UCSD-AML1 (cell line): ENCODE measurements around the gene CCDC90B.
"Not testable (repeated sequence)": the region's sequence is repeated elsewhere in the genome, so short reads cannot be mapped to it uniquely, and the experiment has no call there.

ENCODE experiments used
- DNase-seq: peaks from one replicate; lab custom pipeline; 2025; ENCODE audit not compliant: unreplicated experiment; lab: John Stamatoyannopoulos, UW

CCDC90B gene, protein sequence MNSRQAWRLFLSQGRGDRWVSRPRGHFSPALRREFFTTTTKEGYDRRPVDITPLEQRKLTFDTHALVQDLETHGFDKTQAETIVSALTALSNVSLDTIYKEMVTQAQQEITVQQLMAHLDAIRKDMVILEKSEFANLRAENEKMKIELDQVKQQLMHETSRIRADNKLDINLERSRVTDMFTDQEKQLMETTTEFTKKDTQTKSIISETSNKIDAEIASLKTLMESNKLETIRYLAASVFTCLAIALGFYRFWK

DNA sequence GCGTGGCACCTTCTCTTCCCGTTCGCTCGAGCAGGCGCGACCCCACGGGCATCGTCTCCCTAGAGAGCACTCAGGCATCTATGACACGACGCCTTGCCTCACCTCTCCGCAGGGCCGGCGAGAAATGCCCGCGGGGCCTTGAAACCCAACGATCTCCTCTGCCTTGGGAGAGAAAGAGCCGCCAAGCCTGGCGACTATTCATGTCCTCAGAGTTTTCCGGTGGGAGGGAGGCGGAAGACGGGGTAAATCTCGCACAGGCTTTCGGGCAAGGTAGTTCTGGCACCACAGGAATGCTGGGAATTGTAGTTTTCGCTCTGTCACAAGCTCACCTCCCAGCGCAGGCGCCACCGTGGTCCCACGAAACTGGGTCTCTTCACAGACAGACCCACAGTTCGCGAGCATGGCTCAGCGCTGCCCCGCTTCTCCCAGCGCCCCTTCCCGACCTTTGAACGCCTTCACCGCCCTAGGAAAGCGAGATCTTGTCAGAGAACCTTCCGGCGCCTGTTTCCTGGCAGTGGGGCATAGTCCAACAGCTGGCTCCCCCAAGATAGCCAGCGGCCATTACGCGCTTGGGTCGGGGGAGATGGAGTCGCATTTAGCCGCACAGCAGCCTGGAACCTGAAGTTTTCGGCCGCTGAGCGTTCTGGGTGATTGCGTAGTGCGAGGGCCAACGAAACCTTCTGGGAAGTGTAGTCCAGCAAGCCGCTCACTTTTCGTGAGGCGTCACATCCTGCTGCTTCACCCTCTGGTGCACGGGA lies at the start of gene CCDC90B:
Gene CCDC90B (minus strand): TSS at position 597 of the 758 bp plus-strand sequence. CDS start 395 bp downstream, at position 202.
- peak; percentile 96 for DNase-seq

DNA sequence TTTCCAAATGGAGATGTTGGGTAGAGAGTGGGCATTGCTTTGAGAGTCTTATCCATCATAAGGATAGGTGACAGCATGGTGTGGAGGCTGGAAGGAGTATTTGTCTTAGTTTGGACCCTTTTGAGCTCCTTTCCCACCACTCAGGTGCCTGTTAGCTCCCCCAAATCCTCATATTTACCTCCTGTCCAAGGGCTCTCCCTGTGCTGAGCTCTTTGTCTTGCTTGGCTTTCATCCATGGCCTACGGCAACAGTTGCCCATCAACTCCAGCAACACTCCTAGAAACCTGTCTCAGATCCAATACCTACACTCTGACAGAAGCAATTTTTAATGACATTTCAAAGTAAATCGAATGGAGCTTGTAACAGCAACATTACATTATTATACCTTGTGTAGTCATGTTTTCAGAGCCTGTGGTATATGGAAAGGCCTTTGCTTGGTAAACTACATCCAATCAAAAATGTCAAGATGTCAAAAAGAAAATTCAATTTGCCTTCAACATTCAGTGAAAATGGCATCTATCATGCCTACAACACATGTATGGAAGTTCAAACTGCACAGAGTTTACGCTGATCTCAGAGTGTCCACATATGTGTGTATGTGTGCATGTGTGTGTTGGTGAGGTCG lies 49.4 kb upstream of the CCDC90B start:
- DNase-seq, result no peak

DNA sequence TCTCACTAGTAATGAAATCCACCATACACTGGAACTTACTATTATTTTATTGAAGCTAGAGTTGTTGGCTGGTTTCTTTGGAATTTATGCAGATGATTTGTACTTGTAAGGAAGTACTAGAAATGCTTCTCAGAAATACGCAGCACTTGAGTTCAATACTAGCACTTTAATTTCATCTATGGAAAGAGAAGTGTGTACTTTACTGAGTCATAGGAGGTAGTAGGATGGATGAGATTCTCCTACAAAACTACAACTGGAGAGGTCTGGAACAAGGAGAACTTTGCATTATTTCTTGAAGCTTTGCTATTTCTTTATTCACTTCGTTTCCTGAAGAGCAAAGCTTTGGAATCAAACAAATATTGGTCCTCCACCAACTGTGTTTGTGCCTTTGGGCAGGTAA lies 44.1 kb upstream of the CCDC90B start:
- no peak for DNase-seq

DNA sequence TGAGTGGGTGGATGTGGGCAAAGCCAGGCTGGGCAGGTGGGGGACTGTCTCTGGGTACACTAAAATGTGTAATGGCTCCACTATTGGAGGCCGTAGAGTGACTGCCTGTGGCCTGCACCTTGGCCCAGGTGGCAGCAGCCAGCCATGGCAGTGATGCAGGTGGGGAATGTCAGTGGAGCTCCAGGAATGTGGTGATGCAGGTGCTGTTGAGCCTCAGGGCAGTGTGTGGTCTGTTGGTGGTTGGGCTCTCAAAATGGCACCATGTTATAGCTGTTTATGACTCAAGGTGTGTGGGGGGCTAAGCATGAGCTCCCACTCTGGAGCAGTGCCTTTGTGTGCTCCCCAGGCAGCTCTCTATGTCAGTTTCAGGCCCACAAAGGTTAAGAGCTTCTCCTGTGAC lies 40.2 kb upstream of the CCDC90B start:
- no peak for DNase-seq

DNA sequence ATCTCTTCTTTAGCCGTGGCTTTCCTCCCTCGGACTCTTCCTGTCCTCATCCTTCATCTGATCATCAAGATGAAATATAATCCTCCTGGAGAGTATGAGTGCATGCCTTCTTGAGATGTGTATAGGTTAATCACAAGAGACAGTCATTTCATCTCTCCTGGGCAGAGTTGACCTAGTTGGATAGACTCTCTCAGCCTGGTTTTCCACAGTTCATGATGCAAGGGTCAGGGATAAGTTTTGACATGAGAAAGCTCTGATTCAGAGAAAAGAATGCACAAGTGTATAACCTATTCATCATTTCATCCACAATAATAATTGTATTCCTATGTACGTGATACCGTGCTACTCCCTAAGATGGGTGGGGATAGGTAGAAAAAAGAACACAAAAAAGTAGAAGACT lies 33.2 kb upstream of the CCDC90B start:
- DNase-seq, result no peak

DNA sequence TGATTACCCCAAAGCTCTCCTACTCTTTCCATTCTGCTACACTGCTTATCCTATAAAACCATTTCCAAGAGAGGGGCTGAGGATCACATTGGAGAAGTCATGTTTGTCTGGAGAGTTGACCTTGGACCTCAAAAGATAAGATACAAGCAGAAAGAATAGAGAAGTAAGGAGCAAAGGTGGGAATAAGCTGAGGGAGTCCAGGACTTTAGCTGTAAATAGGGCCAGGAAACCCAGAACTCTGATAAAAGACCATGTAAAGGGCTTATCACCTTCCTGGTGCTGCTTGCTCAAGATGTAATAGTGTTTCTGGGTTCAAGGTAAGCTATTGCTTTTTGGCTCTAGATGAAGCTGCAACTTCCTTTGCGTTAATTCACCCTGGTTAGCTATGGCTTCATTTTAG lies 32.8 kb upstream of the CCDC90B start:
- no peak for DNase-seq

DNA sequence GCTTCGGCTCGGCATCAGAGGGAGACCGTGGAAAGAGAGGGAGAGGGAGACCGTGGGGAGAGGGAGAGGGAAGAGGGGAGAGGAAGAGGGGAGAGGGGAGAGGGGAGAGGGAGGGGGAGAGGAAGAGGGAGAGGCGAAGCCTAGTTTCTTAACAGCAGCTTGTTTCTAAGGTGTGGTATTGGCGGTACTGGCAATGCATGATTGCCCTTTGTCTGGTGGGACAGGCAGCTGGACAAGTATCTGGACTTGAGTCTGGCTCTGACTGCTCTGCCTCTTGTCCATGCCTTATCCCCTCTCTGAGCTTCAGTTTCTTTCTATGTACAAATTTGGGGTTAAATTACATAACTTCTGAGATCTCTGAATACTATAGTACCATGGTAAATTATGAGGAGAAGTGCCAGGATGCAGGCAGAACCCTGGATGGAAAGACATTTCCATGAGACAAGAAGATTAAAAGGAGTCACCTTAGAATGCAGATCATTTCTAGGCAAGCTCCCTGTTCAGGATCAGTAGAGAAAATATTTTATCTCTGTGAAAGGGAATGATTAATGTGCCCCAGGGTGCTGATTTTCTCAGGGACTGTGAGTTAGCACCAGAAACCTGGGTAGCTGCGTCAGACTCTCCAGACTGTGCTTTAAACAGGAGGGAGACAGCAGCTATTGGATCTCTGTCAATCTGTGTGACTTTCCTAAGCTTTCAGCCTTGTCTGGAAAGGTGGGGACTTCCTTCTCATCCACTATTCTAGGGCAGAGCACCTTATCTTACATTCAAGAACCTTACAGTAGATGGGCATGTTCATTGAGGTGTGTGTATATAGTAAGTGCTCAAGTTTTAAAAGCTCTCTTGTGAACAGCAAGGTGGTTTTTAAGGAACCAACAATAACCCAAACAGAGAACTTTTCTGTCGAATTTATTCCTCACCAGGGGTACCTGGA lies 31.9 kb upstream of the CCDC90B start:
- DNase-seq, result no peak

DNA sequence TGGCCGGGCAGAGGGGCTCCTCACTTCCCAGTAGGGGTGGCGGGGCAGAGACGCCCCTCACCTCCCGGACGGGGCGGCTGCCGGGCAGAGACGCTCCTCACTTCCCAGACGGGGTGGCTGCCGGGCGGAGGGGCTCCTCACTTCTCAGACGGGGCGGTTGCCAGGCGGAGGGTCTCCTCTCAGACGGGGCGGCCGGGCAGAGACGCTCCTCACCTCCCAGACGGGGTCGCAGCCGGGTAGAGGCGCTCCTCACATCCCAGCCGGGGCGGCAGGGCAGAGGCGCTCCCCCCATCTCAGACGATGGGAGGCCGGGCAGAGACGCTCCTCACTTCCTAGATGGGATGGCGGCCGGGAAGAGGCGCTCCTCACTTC lies 30.7 kb upstream of the CCDC90B start:
- not testable (repeated sequence) for DNase-seq

DNA sequence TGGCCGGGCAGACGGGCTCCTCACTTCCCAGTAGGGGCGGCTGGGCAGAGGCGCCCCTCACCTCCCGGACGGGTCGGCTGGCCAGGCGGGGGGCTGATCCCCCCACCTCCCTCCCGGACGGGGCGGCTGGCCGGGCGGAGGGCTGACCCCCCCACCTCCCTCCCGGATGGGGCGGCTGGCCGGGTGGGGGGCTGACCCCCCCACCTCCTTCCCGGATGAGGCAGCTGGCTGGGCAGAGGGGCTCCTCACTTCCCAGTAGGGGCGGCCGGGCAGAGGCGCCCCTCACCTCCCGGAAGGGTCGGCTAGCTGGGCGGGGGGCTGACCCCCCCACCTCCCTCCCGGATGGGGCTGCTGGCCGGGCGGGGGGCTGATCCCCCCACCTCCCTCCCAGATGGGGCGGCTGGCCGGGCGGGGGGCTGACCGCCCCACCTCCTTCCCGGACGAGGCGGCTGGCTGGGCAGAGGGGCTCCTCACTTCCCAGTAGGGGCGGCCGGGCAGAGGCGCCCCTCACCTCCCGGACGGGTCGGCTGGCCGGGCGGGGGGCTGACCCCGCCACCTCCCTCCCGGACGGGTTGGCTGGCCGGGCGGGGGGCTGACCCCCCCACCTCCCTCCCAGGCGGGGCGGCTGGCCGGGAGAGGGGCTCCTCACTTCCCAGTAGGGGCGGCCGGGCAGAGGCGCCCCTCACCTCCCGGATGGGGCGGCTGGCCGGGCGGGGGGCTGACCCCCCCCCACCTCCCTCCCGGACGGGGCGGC lies 30.2 kb upstream of the CCDC90B start:
- not testable (repeated sequence) for DNase-seq

DNA sequence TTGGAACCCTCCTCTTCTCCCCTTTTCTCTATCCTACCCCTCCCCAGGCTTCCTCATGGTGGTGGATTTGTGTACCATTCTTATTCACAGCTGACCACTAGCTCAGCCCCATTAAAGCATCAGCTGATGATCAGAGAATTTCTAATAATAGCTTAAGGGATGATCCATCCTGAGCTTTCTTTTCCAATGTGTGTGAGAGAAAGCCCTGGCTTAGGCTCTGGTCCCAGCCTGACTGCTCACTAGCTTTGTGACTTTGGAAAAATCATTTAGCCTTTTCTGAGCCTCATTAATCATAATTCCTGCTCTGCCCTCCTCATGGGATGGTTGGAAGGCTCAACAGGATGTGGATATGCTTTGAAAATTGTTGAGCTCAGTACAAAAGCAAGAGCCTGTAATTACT lies 26.3 kb upstream of the CCDC90B start:
- no peak for DNase-seq

DNA sequence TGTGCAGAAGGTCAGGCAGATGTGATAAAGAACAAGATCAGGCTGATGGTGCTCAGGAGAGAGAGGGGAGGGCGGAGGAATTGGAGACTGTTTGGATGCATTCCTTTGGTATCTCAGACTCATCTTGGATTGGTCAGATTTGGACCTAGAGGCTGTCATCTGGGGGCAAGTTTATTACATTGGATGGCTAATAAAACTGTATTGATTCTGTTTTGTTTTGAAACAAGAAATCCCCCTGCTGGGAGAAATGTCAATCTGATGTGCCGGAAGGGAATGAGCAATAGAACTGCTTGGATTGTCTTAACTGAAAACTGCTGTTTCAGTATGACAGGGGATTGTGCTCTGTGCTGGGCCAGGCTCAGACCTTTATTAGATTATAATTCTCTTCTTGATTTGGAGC lies 25.5 kb upstream of the CCDC90B start:
- DNase-seq, result no peak

DNA sequence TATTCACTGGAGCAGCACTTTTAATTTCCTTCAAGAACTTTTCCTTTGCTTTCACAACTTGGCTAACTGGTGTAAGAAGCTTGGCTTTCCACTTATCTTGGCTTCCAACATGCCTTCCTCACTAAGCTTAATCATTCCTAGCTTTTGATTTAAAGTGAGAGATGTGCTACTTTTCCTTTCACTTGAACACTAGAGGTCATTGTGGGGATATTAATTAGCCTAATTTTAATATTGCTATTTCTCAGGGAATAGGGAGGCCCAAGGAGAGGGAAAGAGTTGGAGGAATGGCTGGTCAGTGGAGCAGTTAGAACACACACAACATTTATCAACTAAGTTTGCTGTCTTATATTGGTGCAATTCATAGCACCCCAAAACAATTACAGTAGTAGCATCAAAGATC lies 24.6 kb upstream of the CCDC90B start:
- no peak for DNase-seq

DNA sequence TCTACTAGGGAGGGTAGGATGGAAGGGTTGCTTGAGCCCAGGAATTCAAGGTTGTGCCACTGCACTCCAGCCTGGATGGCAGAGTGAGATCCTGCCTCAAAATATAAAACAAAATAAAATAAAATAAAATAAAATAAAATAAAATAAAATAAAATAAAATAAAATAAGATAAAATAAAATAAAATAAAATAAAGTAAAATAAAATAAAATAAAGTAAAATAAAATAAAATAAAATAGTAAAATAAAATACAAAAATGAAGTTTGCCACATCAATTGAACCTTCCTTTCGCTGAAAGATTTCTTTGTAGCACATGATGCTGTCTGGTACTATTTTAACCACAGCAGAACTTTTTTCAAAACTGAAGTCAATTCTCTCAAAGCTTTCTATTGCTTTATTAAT lies 22.4 kb upstream of the CCDC90B start:
- not testable (repeated sequence) for DNase-seq

DNA sequence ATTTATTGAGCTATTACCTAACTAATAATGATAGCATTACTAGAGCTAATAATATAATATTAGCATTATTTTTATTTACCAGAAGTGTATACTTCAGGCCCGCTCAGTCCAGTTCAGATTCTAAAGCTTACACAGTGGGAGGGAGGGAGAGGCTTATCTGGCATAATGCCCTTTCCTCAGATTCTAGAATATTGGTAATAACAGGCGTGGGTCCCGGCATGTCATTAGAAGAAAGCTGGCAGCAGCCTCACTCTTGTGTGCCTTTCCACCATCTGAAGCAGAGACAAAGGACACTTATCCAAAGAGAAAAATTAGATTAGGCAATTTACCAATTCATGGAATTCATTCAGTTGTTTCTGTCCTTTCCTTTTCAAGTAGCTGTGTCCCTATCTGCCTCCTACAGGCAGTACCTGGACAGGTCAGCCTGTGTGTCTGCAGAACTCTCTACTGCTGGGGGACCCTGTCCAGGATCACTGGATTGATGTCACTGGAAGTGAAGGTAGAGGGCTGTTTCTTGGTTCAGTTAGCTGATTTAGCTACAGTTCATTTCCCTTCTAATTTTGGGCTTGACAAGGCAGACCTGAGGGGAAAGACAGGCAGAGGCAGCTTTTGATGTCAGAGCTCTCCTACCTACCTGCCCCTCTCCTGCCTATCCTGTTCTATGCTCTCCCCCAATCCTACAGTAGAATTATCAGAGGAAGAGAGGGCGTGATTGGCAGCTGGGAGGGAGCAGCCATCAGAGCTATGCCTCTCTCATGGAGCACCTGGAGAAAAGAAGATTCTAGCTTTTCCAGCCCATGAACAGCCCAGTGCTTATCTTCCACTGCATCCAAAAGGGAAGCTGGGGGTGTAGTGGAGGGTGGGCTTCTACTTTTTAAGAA lies 20.3 kb upstream of the CCDC90B start:
- no peak for DNase-seq

DNA sequence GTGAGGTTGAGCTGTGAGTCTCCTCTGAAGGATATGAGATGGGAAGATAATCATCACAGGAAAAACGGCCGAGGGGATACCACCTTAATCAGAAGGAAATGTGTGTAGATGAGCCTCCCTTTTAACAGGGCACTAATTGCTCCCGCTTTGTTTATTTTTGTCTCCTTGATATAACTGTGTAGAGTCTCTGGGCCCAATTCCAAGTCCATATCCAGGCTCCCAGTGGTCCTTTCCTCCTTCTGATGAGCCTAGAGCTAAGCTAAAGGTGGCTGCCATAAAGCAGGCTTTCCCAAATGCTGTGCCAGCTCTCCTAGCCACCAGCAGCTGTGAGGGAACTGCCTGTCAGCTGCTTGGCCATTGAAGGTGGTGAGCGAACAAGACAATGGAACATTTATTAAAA lies 17.1 kb upstream of the CCDC90B start:
- DNase-seq, result no peak

DNA sequence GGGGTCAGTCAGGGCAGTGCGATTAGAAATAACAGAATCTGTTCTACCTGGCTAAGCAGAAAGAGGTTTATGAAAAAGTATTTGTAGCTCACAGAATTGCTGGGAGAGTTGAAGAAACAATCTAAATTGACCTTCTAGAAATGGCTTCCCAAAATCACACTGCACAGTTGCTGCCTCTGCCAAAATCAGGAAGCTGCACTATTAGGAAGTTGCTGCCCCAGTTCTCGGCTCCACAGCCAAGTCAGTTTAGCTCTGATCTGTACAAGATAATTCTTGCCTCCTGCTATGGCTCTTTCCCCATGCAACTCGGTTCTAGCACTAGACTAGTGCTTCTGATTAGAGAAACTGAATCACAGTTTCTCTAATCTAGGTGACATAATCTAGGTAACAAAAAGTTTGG lies 16.0 kb upstream of the CCDC90B start:
- DNase-seq, result no peak

DNA sequence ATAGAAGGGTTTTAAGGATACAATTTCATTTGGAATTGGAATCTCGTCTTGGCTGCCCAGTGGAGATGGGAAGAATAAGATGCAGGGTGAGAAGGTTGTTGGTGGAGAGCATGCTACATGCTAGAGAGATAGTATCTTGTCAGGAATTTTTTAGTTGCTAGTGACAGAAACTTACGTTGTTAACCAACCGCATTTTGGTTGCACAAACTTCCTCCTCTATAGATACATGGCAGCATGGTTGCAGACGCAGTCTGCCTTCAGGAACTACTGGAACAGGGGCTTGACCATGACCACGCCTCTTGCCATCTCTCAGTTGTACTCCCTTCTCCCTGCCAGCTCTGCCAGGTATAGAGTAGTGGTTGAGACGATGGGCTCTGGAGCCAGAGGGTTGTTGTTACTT lies 13.5 kb upstream of the CCDC90B start:
- DNase-seq, result no peak

DNA sequence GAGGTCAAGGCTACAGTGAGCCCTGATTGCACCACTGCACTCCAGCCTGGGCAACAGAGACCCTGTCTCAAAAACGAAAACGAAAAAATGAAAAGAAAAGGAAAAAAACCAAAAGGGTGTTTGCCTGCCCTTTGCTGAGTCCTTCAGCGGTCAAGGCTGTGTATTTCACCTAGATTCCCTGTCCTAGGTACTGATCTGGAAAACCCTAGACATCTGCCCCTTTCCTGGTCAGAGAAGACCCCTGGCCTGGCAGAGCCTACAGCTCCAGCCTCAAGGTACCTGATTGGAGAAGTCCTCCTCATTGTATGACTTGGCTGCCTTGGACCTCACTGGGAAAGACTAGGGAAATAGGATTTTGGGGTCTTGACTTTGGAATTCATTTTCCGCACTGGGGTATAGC lies 8.0 kb upstream of the CCDC90B start:
- DNase-seq, result no peak

DNA sequence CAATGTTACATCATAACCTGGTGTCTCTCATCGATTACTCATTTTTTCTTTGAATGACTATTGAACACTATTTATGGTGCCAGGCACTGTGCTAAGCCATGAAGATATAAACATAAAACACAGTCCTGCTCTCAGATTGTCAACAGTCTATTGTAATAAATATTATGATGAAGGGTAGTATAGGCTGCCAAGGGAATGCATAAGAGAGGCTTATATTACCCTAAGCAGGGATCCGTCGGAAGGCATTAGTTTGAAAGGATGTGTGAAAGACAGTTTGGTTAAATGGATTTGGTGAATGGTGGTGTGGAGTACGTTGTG lies 7.2 kb upstream of the CCDC90B start:
- DNase-seq, result no peak
